ENCODE data around the gene PLA2G1B. TPM values are rescaled to one million over a fixed set of nuclear protein-coding genes. Genes with fewer than 3 reads are reported as not detected.
"Not testable (repeated sequence)": the region's sequence is repeated elsewhere in the genome, so short reads cannot be mapped to it uniquely, and the experiment has no call there.

PLA2G1B gene
- total RNA-seq, 1 experiment from 2014 or later: not detected

GRCh38 chr12:120342175-120343038 lies 14.8 kb upstream of the PLA2G1B start:
- POLR2A ChIA-PET (ENCODE audit: low non-redundant PET): interaction anchor here (0.5 kb wide), 1 partner anchor 847 kb away, joined by 5 read pairs; no protein-coding TSS in a partner anchor
- Histone ChIP-seq H3K9me3 (ENCODE audit: low read depth, low read length, poor library complexity, severe bottlenecking) (peaks cover 7% of the 10 kb centered on the region), H3K36me3 (ENCODE audit: insufficient read depth, low read length, poor library complexity, severe bottlenecking) (no peaks in the 10 kb centered on the region), H3K27ac (ENCODE audit: low read depth, low read length, poor library complexity, severe bottlenecking) (no peak overlapping the region), H3K4me1 (ENCODE audit: insufficient read depth, low read length, poor library complexity, severe bottlenecking) (no peaks in the 10 kb centered on the region), H3K27me3 (replicated peaks; ENCODE audit: insufficient read depth, low read depth, low read length, poor library complexity) (no peaks in the 10 kb centered on the region), H3K4me3 (ENCODE audit: low read depth, low read length, poor library complexity, severe bottlenecking) (no peak overlapping the region)
- no peak for TF ChIP-seq EZH2 (IDR thresholded peaks at IDR 0.05; ENCODE audit: borderline replicate concordance, low read depth, low read length, poor library complexity, severe bottlenecking)
- TF ChIP-seq CTCF (conservative IDR thresholded peaks at IDR 0.05; ENCODE audit: low read depth, low read length): no peak
- BruUV-seq (replicated peaks): no TSS peak
- CTCF ChIA-PET: no interaction called here
- DNase-seq (ENCODE audit: low spot score): no peak
- intact Hi-C loops (cut with micrococcal nuclease; ENCODE audit: unreplicated experiment): no loop called here

GRCh38 chr12:120339256-120339655 lies 11.7 kb upstream of the PLA2G1B start:
- peaks cover 10% of the 10 kb centered on the region for H3K9me3 ChIP-seq (ENCODE audit: low read depth, low read length, poor library complexity, severe bottlenecking)

GRCh38 chr12:120337730-120338129 lies 10.2 kb upstream of the PLA2G1B start:
- CTCF ChIA-PET: no interaction called here
- POLR2A ChIA-PET (ENCODE audit: low non-redundant PET): no interaction called here
- no TSS peak for BruUV-seq (replicated peaks)
- Histone ChIP-seq H3K27ac (ENCODE audit: low read depth, low read length, poor library complexity, severe bottlenecking) (no peak overlapping the region), H3K4me1 (ENCODE audit: insufficient read depth, low read length, poor library complexity, severe bottlenecking) (no peaks in the 10 kb centered on the region), H3K36me3 (ENCODE audit: insufficient read depth, low read length, poor library complexity, severe bottlenecking) (no peaks in the 10 kb centered on the region), H3K4me3 (ENCODE audit: low read depth, low read length, poor library complexity, severe bottlenecking) (no peak overlapping the region), H3K9me3 (ENCODE audit: low read depth, low read length, poor library complexity, severe bottlenecking) (peaks cover 10% of the 10 kb centered on the region), H3K27me3 (replicated peaks; ENCODE audit: insufficient read depth, low read depth, low read length, poor library complexity) (no peaks in the 10 kb centered on the region)
- no peak for TF ChIP-seq CTCF (conservative IDR thresholded peaks at IDR 0.05; ENCODE audit: low read depth, low read length)
- no peak for TF ChIP-seq EZH2 (IDR thresholded peaks at IDR 0.05; ENCODE audit: borderline replicate concordance, low read depth, low read length, poor library complexity, severe bottlenecking)
- no peak for DNase-seq (ENCODE audit: low spot score)
- intact Hi-C loops (cut with micrococcal nuclease; ENCODE audit: unreplicated experiment): no loop called here

More at GRCh38 chr12:120339256-120339655, 11.7 kb upstream of the PLA2G1B start:
- BruUV-seq (replicated peaks): no TSS peak
- Histone ChIP-seq H3K36me3 (ENCODE audit: insufficient read depth, low read length, poor library complexity, severe bottlenecking) (no peaks in the 10 kb centered on the region), H3K4me3 (ENCODE audit: low read depth, low read length, poor library complexity, severe bottlenecking) (no peak overlapping the region), H3K4me1 (ENCODE audit: insufficient read depth, low read length, poor library complexity, severe bottlenecking) (no peaks in the 10 kb centered on the region), H3K27ac (ENCODE audit: low read depth, low read length, poor library complexity, severe bottlenecking) (no peak overlapping the region), H3K27me3 (replicated peaks; ENCODE audit: insufficient read depth, low read depth, low read length, poor library complexity) (no peaks in the 10 kb centered on the region)
- POLR2A ChIA-PET (ENCODE audit: low non-redundant PET): no interaction called here
- DNase-seq (ENCODE audit: low spot score): no peak
- intact Hi-C loops (cut with micrococcal nuclease; ENCODE audit: unreplicated experiment): no loop called here
- CTCF ChIA-PET: no interaction called here
- TF ChIP-seq CTCF (conservative IDR thresholded peaks at IDR 0.05; ENCODE audit: low read depth, low read length) (no peak), EZH2 (IDR thresholded peaks at IDR 0.05; ENCODE audit: borderline replicate concordance, low read depth, low read length, poor library complexity, severe bottlenecking) (no peak)

GRCh38 chr12:120336392-120336791 lies 8.8 kb upstream of the PLA2G1B start:
- H3K4me1 ChIP-seq (ENCODE audit: insufficient read depth, low read length, poor library complexity, severe bottlenecking); intact Hi-C loops (cut with micrococcal nuclease; ENCODE audit: unreplicated experiment); H3K27me3 ChIP-seq (replicated peaks; ENCODE audit: insufficient read depth, low read depth, low read length, poor library complexity); H3K27ac ChIP-seq (ENCODE audit: low read depth, low read length, poor library complexity, severe bottlenecking); POLR2A ChIA-PET (ENCODE audit: low non-redundant PET); H3K4me3 ChIP-seq (ENCODE audit: low read depth, low read length, poor library complexity, severe bottlenecking); DNase-seq (ENCODE audit: low spot score); H3K36me3 ChIP-seq (ENCODE audit: insufficient read depth, low read length, poor library complexity, severe bottlenecking); BruUV-seq (replicated peaks); CTCF ChIA-PET: not testable (repeated sequence)
- H3K9me3 ChIP-seq (ENCODE audit: low read depth, low read length, poor library complexity, severe bottlenecking): peaks cover 10% of the 10 kb centered on the region

Data from A673 (cell line).